K562 (cell line): ENCODE results near the gene KRT35. TPM values are rescaled to one million over a fixed set of nuclear protein-coding genes. Genes with fewer than 3 reads are reported as not detected.

Experiments
- ATF7 ChIP-seq: fragments of 450-650 bp; IDR thresholded peaks from 2 replicates; pipeline ENCODE4 v1.7.1; 2014; ENCODE audit warnings: mild to moderate bottlenecking, moderate library complexity
- BACH1 ChIP-seq: fragments of 200-800 bp; sonication (Bioruptor generic); IDR thresholded peaks from 2 replicates; pipeline ENCODE4 v1.6.1; 2016; ENCODE audit warnings: missing genetic modification characterization, missing compliant biosample characterization
- ESRRA ChIP-seq: fragments of 450-650 bp; IDR thresholded peaks from 2 replicates; pipeline ENCODE4 v1.6.1; 2014; ENCODE audit warnings: low read depth, mild to moderate bottlenecking, moderate library complexity, borderline replicate concordance
- GTF2E2 ChIP-seq: fragments of 200-800 bp; sonication (Bioruptor generic); IDR thresholded peaks from 2 replicates; pipeline ENCODE4 v1.6.1; 2016; ENCODE audit warnings: missing genetic modification characterization, missing compliant biosample characterization
- JUND ChIP-seq, 2 experiments: IDR thresholded peaks; 2 replicates in 1 of 2; 3 replicates in 1 of 2; pipeline ENCODE4 v1.6.1; 2011; ENCODE audit warnings: borderline replicate concordance in 2 of 2, low read depth in 2 of 2, low read length in 2 of 2, improper control_type of control experiment in 1 of 2, missing biosample characterization in 1 of 2, missing genetic modification characterization in 1 of 2, missing genetic modification reagents in 1 of 2
- KDM1A ChIP-seq, 2 experiments: fragments of 450-650 bp; IDR thresholded peaks; 2 replicates each; pipeline ENCODE4 v1.6.1; 2016; ENCODE audit warnings: mild to moderate bottlenecking in 2 of 2
- KLF6 ChIP-seq: fragments of 250-450 bp; sonication (Bioruptor Pico); IDR thresholded peaks from 2 replicates; pipeline ENCODE4 v1.4.0; 2020; ENCODE audit warnings: mild to moderate bottlenecking, moderate library complexity, borderline replicate concordance
- MAX ChIP-seq: sonication (generic); formaldehyde crosslinking; IDR thresholded peaks from 2 replicates; pipeline ENCODE4 v1.9.0; 2022; ENCODE audit warnings: mild to moderate bottlenecking, missing genetic modification reagents
- MBD2 ChIP-seq: sonication (generic); IDR thresholded peaks from 2 replicates; pipeline ENCODE4 v1.6.1; 2016; ENCODE audit warnings: low read depth, borderline replicate concordance
- MTA3 ChIP-seq: fragments of 450-650 bp; formaldehyde crosslinking; IDR thresholded peaks from 2 replicates; pipeline ENCODE4 v1.6.1; 2017; ENCODE audit warnings: mild to moderate bottlenecking, borderline replicate concordance
- NCOA6 ChIP-seq: fragments of 450-650 bp; IDR thresholded peaks from 2 replicates; pipeline ENCODE4 v1.6.1; 2017; ENCODE audit warnings: mild to moderate bottlenecking
- TBP ChIP-seq: optimal IDR thresholded peaks from 2 replicates; pipeline ENCODE3; 2011; ENCODE audit warnings: low read depth, low read length, improper control_type of control experiment
- UBTF ChIP-seq, 2 experiments: IDR thresholded peaks; 2 replicates each; pipeline ENCODE4 v1.6.1; 2012; ENCODE audit warnings: improper control_type of control experiment in 2 of 2, low read depth in 2 of 2, low read length in 2 of 2, borderline replicate concordance in 1 of 2
- XRCC5 ChIP-seq: fragments of 200-400 bp; formaldehyde crosslinking; IDR thresholded peaks from 2 replicates; pipeline ENCODE4 v1.6.1; 2017; ENCODE audit warnings: low read depth, mild to moderate bottlenecking, low read length
- ZFP36 ChIP-seq: fragments of 150-350 bp; IDR thresholded peaks from 2 replicates; pipeline ENCODE4 v1.6.1; 2018; ENCODE audit warnings: low read length, low read depth; ENCODE audit not compliant: partially characterized antibody
- ZNF124 ChIP-seq: sonication (generic); formaldehyde crosslinking; IDR thresholded peaks from 2 replicates; pipeline ENCODE4 v1.8.1; 2022; ENCODE audit warnings: missing genetic modification reagents
- ZNF24 ChIP-seq: fragments of 450-650 bp; IDR thresholded peaks from 2 replicates; pipeline ENCODE4 v1.6.1; 2016
- ZNF316 ChIP-seq: fragments of 450-650 bp; IDR thresholded peaks from 2 replicates; pipeline ENCODE4 v1.6.1; 2016
- ZNF436 ChIP-seq: fragments of 250-450, 450-650 bp; sonication (Bioruptor Pico); formaldehyde crosslinking; IDR thresholded peaks from 2 replicates; pipeline ENCODE4 v1.7.0; 2020; ENCODE audit warnings: mild to moderate bottlenecking
- ZNF584 ChIP-seq: fragments of 200-800 bp; sonication (Bioruptor generic); IDR thresholded peaks from 2 replicates; pipeline ENCODE4 v1.6.1; 2016; ENCODE audit warnings: low read depth, mild to moderate bottlenecking, missing genetic modification characterization, missing compliant biosample characterization
- ZNF696 ChIP-seq: fragments of 250-450 bp; sonication (Bioruptor Pico); conservative IDR thresholded peaks from 2 replicates; pipeline ENCODE4 v1.4.0; 2020; ENCODE audit warnings: mild to moderate bottlenecking, moderate library complexity
- polyA plus RNA-seq, 8 experiments: library from polyadenylated mRNA; depleted of rRNA in 4 of 8; stranded (reverse) in 5 of 8; unstranded in 3 of 8; fragments of >200 nt; fragmentation: Nextera tagmentation in 2 of 8; fragmentation: Illumina TruSeq in 1 of 8; extraction: Ambion mirVana in 2 of 8; extraction: Trizol in 1 of 8; gene quantifications; 2 replicates each; pipeline versions ENCODE4 v1.2.1 to v1.2.3, GENCODE V29; 2011 to 2014; ENCODE audit warnings: inconsistent platforms in 1 of 8, missing spikeins in 1 of 8
- total RNA-seq, 7 experiments: library from RNA; depleted of rRNA in 6 of 7; stranded (reverse); fragments of >200 nt in 6 of 7; fragmentation: Illumina TruSeq in 2 of 7; extraction: Trizol in 2 of 7; gene quantifications; 2 replicates each; pipeline versions ENCODE4 v1.2.1 to v1.2.3, GENCODE V29; 2011 to 2021; ENCODE audit warnings: low replicate concordance in 1 of 7
- TF ChIP-seq, protein P1 (sequence below): fragments of 200-800 bp; sonication (Bioruptor generic); IDR thresholded peaks from 2 replicates; pipeline ENCODE4 v1.6.1; 2017; ENCODE audit warnings: missing genetic modification characterization, missing compliant biosample characterization
- TF ChIP-seq, protein P2 (sequence below): sonication (generic); formaldehyde crosslinking; IDR thresholded peaks from 2 replicates; pipeline ENCODE4 v1.8.1; 2023; ENCODE audit warnings: mild to moderate bottlenecking, missing genetic modification reagents
- TF ChIP-seq, protein P3 (sequence below): fragments of 250-450 bp; sonication (Bioruptor Pico); IDR thresholded peaks from 2 replicates; pipeline ENCODE4 v1.8.0; 2022; ENCODE audit warnings: moderate library complexity, mild to moderate bottlenecking, inconsistent platforms

Gene KRT35
- total and polyA plus RNA-seq, 9 of the 15 experiments (the other 6 are each of a cell fraction or from before 2014, with no cell fraction given) = not detected

- TF ChIP-seq, protein P1, sequence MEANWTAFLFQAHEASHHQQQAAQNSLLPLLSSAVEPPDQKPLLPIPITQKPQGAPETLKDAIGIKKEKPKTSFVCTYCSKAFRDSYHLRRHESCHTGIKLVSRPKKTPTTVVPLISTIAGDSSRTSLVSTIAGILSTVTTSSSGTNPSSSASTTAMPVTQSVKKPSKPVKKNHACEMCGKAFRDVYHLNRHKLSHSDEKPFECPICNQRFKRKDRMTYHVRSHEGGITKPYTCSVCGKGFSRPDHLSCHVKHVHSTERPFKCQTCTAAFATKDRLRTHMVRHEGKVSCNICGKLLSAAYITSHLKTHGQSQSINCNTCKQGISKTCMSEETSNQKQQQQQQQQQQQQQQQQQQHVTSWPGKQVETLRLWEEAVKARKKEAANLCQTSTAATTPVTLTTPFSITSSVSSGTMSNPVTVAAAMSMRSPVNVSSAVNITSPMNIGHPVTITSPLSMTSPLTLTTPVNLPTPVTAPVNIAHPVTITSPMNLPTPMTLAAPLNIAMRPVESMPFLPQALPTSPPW (CRISPR knock-in tag) = peak; percentile 85
- TF ChIP-seq MAX = no peak
- TF ChIP-seq, protein P2, sequence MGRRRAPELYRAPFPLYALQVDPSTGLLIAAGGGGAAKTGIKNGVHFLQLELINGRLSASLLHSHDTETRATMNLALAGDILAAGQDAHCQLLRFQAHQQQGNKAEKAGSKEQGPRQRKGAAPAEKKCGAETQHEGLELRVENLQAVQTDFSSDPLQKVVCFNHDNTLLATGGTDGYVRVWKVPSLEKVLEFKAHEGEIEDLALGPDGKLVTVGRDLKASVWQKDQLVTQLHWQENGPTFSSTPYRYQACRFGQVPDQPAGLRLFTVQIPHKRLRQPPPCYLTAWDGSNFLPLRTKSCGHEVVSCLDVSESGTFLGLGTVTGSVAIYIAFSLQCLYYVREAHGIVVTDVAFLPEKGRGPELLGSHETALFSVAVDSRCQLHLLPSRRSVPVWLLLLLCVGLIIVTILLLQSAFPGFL (CRISPR knock-in tag) = no peak
- TF ChIP-seq JUND (IDR thresholded peaks at IDR 0.05; ENCODE audit: borderline replicate concordance, low read depth, low read length) = no peak
- no peak; the same call in 2 of the 3 replicates for TF ChIP-seq JUND (tag; IDR thresholded peaks at IDR 0.05; ENCODE audit: borderline replicate concordance, low read depth, low read length)
- no peak for TF ChIP-seq ZNF584 (CRISPR knock-in tag)
- TF ChIP-seq BACH1 = no peak
- 0 out of 2 replicates have a peak, but pooled peaks have one; percentile 20 for TF ChIP-seq ATF7
- peak; percentile 36; the same call in 1 of the 2 replicates for TF ChIP-seq KLF6 (CRISPR knock-in tag)
- no peak for TF ChIP-seq ZNF696 (CRISPR knock-in tag)
- no peak for TF ChIP-seq MBD2
- no peak for TF ChIP-seq KDM1A (IDR thresholded peaks at IDR 0.05)
- TF ChIP-seq ZNF436 (CRISPR knock-in tag) = no peak
- TF ChIP-seq ZNF316 = no peak
- TF ChIP-seq NCOA6 = no peak
- TF ChIP-seq UBTF (IDR thresholded peaks at IDR 0.05; ENCODE audit: borderline replicate concordance in 1 of 2, low read depth in 2 of 2, low read length in 2 of 2) = 0 out of 4 replicates have a peak, but pooled peaks of 1 of the 2 experiments have one; percentile 32
- TF ChIP-seq ESRRA = no peak
- TF ChIP-seq ZNF24 = no peak
- TF ChIP-seq ZNF124 = no peak
- TF ChIP-seq XRCC5 = no peak
- peak; percentile 21; the same call in 1 of the 2 replicates for TF ChIP-seq MTA3
- peak; percentile 34 for TF ChIP-seq TBP
- no peak for TF ChIP-seq GTF2E2 (tag)
- peak; percentile 29 for TF ChIP-seq ZFP36
- TF ChIP-seq, protein P3, sequence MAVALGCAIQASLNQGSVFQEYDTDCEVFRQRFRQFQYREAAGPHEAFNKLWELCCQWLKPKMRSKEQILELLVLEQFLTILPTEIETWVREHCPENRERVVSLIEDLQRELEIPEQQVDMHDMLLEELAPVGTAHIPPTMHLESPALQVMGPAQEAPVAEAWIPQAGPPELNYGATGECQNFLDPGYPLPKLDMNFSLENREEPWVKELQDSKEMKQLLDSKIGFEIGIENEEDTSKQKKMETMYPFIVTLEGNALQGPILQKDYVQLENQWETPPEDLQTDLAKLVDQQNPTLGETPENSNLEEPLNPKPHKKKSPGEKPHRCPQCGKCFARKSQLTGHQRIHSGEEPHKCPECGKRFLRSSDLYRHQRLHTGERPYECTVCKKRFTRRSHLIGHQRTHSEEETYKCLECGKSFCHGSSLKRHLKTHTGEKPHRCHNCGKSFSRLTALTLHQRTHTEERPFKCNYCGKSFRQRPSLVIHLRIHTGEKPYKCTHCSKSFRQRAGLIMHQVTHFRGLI (CRISPR knock-in tag) = no peak
These were observed 30.2 kb upstream of the KRT35 start (continued) for GRCh38 chr17:41511116-41511515.
